Endothelial cell (in vitro differentiated cells): ENCODE measurements around the gene WDFY4. TPM values are rescaled to one million over a fixed set of nuclear protein-coding genes. Genes with fewer than 3 reads are reported as not detected.

Source experiments
- DNase-seq: peaks from one replicate; pipeline ENCODE4 v3.0.0; 2021; ENCODE audit warnings: low spot score
- H3K27ac Mint-ChIP-seq: one replicate; pipeline ENCODE4 v1.8.0; 2021; ENCODE audit warnings: mixed read lengths, inconsistent platforms; ENCODE audit not compliant: unreplicated experiment
- H3K27me3 Mint-ChIP-seq: one replicate; pipeline ENCODE4 v1.8.0; 2021; ENCODE audit warnings: mild to moderate bottlenecking, moderate library complexity, mixed read lengths, inconsistent platforms; ENCODE audit not compliant: unreplicated experiment
- H3K36me3 Mint-ChIP-seq: one replicate; pipeline ENCODE4 v1.8.0; 2021; ENCODE audit warnings: mild to moderate bottlenecking, low read depth, mixed read lengths, inconsistent platforms; ENCODE audit not compliant: unreplicated experiment
- H3K4me1 Mint-ChIP-seq: one replicate; pipeline ENCODE4 v1.8.0; 2021; ENCODE audit warnings: mild to moderate bottlenecking, mixed read lengths, inconsistent platforms; ENCODE audit not compliant: unreplicated experiment
- H3K4me3 Mint-ChIP-seq: one replicate; pipeline ENCODE4 v1.8.0; 2021; ENCODE audit warnings: mild to moderate bottlenecking, mixed read lengths, inconsistent platforms; ENCODE audit not compliant: unreplicated experiment
- H3K9me3 Mint-ChIP-seq: one replicate; pipeline ENCODE4 v1.8.0; 2021; ENCODE audit warnings: mixed read lengths, inconsistent platforms; ENCODE audit not compliant: unreplicated experiment
- CTCF ChIP-seq: fragments of 200-600 bp; sonication (generic); IDR thresholded peaks from one replicate; pipeline ENCODE4 v1.5.0; 2021; ENCODE audit warnings: antibody characterized with exemption; ENCODE audit not compliant: unreplicated experiment
- total RNA-seq: library from RNA; stranded (reverse); fragmentation: NEBNext Ultra II Directional; extraction: Animal tissue kit (Norgen Biotek cat#: 25700); gene quantifications from one replicate; pipeline ENCODE4 v1.2.1, GENCODE V29; 2021; ENCODE audit not compliant: unreplicated experiment

Gene WDFY4
- total RNA-seq, 1 donor from 2014 or later: 0.54 TPM

GRCh38 chr10:48751730-48752129 lies 67.1 kb downstream of the WDFY4 start:
- Mint-ChIP-seq H3K4me3 (no peak overlapping the region), H3K27ac (no peak overlapping the region), H3K4me1 (no peaks in the 10 kb centered on the region)

GRCh38 chr10:48758411-48758810 lies 73.7 kb downstream of the WDFY4 start:
- Mint-ChIP-seq H3K9me3 (no peaks in the 10 kb centered on the region), H3K36me3 (no peaks in the 10 kb centered on the region), H3K27me3 (peaks cover 2% of the 10 kb centered on the region), H3K4me1 (peaks cover 2% of the 10 kb centered on the region), H3K27ac (no peak overlapping the region), H3K4me3 (no peak overlapping the region)
- DNase-seq: no peak
- TF ChIP-seq CTCF: no peak

More at GRCh38 chr10:48751730-48752129, 67.1 kb downstream of the WDFY4 start:
- Mint-ChIP-seq H3K36me3 (no peaks in the 10 kb centered on the region), H3K27me3 (no peaks in the 10 kb centered on the region), H3K9me3 (no peaks in the 10 kb centered on the region)
- DNase-seq: no peak
- TF ChIP-seq CTCF: no peak

GRCh38 chr10:48759113-48759901 lies 74.6 kb downstream of the WDFY4 start:
- Mint-ChIP-seq H3K27me3 (peaks cover 2% of the 10 kb centered on the region), H3K4me3 (no peak overlapping the region), H3K4me1 (peaks cover 2% of the 10 kb centered on the region), H3K36me3 (no peaks in the 10 kb centered on the region), H3K9me3 (no peaks in the 10 kb centered on the region), H3K27ac (no peak overlapping the region)
- no peak for TF ChIP-seq CTCF
- no peak for DNase-seq

GRCh38 chr10:48760983-48761382 lies 76.3 kb downstream of the WDFY4 start:
- TF ChIP-seq CTCF: no peak
- no peak overlapping the region for H3K27ac Mint-ChIP-seq
- no peak for DNase-seq
- H3K4me3 Mint-ChIP-seq: no peak overlapping the region
- H3K9me3 Mint-ChIP-seq: no peaks in the 10 kb centered on the region
- peaks cover 2% of the 10 kb centered on the region for H3K27me3 Mint-ChIP-seq
- no peaks in the 10 kb centered on the region for H3K36me3 Mint-ChIP-seq
- peaks cover 10% of the 10 kb centered on the region for H3K4me1 Mint-ChIP-seq
